CD14-positive monocyte (primary cell): ENCODE measurements around the gene MBOAT7. TPM values are rescaled to one million over a fixed set of nuclear protein-coding genes. Genes with fewer than 3 reads are reported as not detected.
"Not testable (repeated sequence)": the region's sequence is repeated elsewhere in the genome, so short reads cannot be mapped to it uniquely, and the experiment has no call there.

Experiments used
- DNase-seq, 3 donors: peaks; one replicate each; pipeline ENCODE4 v3.0.0-alpha.2; 2011 to 2022
- H2AFZ ChIP-seq: 2 replicates; pipeline ENCODE4 v1.6.0; 2012; ENCODE audit warnings: mild to moderate bottlenecking, low read depth, low read length, inconsistent platforms; ENCODE audit not compliant: insufficient read depth, poor library complexity, severe bottlenecking
- H3K27ac ChIP-seq, 2 donors: 1 replicate in 1 of 2; 2 replicates in 1 of 2; pipeline ENCODE4 v1.5.1; 2012 to 2013; ENCODE audit warnings: low read length in 2 of 2, control low read depth in 1 of 2, inconsistent platforms in 1 of 2, low read depth in 1 of 2, mild to moderate bottlenecking in 1 of 2
- H3K27me3 ChIP-seq, 2 donors: one replicate each; pipeline versions ENCODE4 v1.6.0 to v1.6.1; 2011 to 2013; ENCODE audit warnings: low read length in 2 of 2; ENCODE audit not compliant: control insufficient read depth in 2 of 2, insufficient read depth in 2 of 2
- H3K36me3 ChIP-seq, 2 donors: replicated peaks in 1 of 2; 1 replicate in 1 of 2; 2 replicates in 1 of 2; pipeline versions ENCODE4 v1.5.1 to v1.6.1; 2012 to 2013; ENCODE audit warnings: low read length in 2 of 2, control low read depth in 1 of 2, inconsistent platforms in 1 of 2, mild to moderate bottlenecking in 1 of 2; ENCODE audit not compliant: insufficient read depth in 2 of 2, control insufficient read depth in 1 of 2
- H3K4me1 ChIP-seq, 2 donors: 1 replicate in 1 of 2; 2 replicates in 1 of 2; pipeline versions ENCODE4 v1.5.1 to v1.6.1; 2012 to 2013; ENCODE audit warnings: low read length in 2 of 2, control low read depth in 1 of 2, inconsistent platforms in 1 of 2, mild to moderate bottlenecking in 1 of 2, moderate library complexity in 1 of 2; ENCODE audit not compliant: insufficient read depth in 2 of 2, control insufficient read depth in 1 of 2
- H3K4me2 ChIP-seq: replicated peaks from 2 replicates; pipeline ENCODE3; 2012; ENCODE audit warnings: low read length, moderate library complexity, mild to moderate bottlenecking; ENCODE audit not compliant: poor library complexity, severe bottlenecking; ENCODE audit errors: extremely low read depth
- H3K4me3 ChIP-seq, 3 experiments: fragments of 200-600 bp in 1 of 3; sonication (generic) in 1 of 3; replicated peaks in 1 of 3; 1 replicate in 2 of 3; 2 replicates in 1 of 3; pipeline ENCODE4 v1.5.1; 2011 to 2013; ENCODE audit warnings: low read length in 3 of 3, mild to moderate bottlenecking in 3 of 3, control low read depth in 2 of 3, low read depth in 2 of 3, inconsistent platforms in 1 of 3, moderate library complexity in 1 of 3
- H3K79me2 ChIP-seq: 2 replicates; pipeline ENCODE4 v1.6.0; 2012; ENCODE audit warnings: mild to moderate bottlenecking, control low read depth, inconsistent platforms, low read length, moderate library complexity; ENCODE audit not compliant: insufficient read depth
- H3K9ac ChIP-seq: 2 replicates; pipeline ENCODE4 v1.6.0; 2017; ENCODE audit warnings: low read length, mild to moderate bottlenecking; ENCODE audit not compliant: insufficient read depth, poor library complexity, severe bottlenecking
- H3K9me3 ChIP-seq, 2 donors: replicated peaks in 1 of 2; 1 replicate in 1 of 2; 2 replicates in 1 of 2; pipeline versions ENCODE4 v1.5.1 to v1.6.1; 2012 to 2013; ENCODE audit warnings: low read length in 2 of 2, control low read depth in 1 of 2; ENCODE audit not compliant: control insufficient read depth in 1 of 2, insufficient read depth in 1 of 2
- H4K20me1 ChIP-seq: 2 replicates; pipeline ENCODE4 v1.6.0; 2012; ENCODE audit warnings: mild to moderate bottlenecking, low read length, control low read depth, moderate library complexity; ENCODE audit not compliant: insufficient read depth
- H3K27ac Mint-ChIP-seq, 7 donors: one replicate each; pipeline ENCODE4 v1.8.0; 2020; ENCODE audit warnings: mild to moderate bottlenecking in 7 of 7, mixed read lengths in 7 of 7, moderate library complexity in 6 of 7, inconsistent platforms in 2 of 7
- H3K27me3 Mint-ChIP-seq, 3 donors: one replicate each; pipeline ENCODE4 v1.8.0; 2021 to 2022; ENCODE audit warnings: low read depth in 3 of 3, mild to moderate bottlenecking in 3 of 3, mixed read lengths in 3 of 3, moderate library complexity in 3 of 3, inconsistent platforms in 1 of 3
- H3K36me3 Mint-ChIP-seq, 2 donors: one replicate each; pipeline ENCODE4 v1.8.0; 2020; ENCODE audit warnings: mixed read lengths in 2 of 2, inconsistent platforms in 1 of 2, mild to moderate bottlenecking in 1 of 2
- H3K4me1 Mint-ChIP-seq: one replicate; pipeline ENCODE4 v1.8.0; 2020; ENCODE audit warnings: mild to moderate bottlenecking, mixed read lengths
- H3K4me3 Mint-ChIP-seq, 2 donors: one replicate each; pipeline ENCODE4 v1.8.0; 2020; ENCODE audit warnings: mild to moderate bottlenecking in 2 of 2, mixed read lengths in 2 of 2, moderate library complexity in 1 of 2
- H3K9me3 Mint-ChIP-seq, 7 donors: one replicate each; pipeline ENCODE4 v1.8.0; 2020 to 2022; ENCODE audit warnings: mixed read lengths in 7 of 7, mild to moderate bottlenecking in 6 of 7, moderate library complexity in 6 of 7, inconsistent platforms in 2 of 7
- WGBS: methylation state at CpG from one replicate; pipeline ENCODE4 v1.1.5; 2013; ENCODE audit warnings: missing lambda C conversion rate; ENCODE audit not compliant: insufficient coverage; 5-methylcytosine and 5-hydroxymethylcytosine counted together
- intact Hi-C, 2 donors: fragments of 100-400 bp; cut with micrococcal nuclease; formaldehyde crosslinking; loops; one replicate each; pipeline versions ENCODE4 v1.15.0 to v1.15.1; 2023
- polyA plus RNA-seq, 3 donors: library from polyadenylated mRNA; depleted of rRNA in 1 of 3; unstranded in 2 of 3; stranded (reverse) in 1 of 3; fragments of 300-500 nt in 2 of 3; fragments of >200 nt in 1 of 3; fragmentation: Illumina TruSeq in 2 of 3; gene quantifications; 1 replicate in 2 of 3; 2 replicates in 1 of 3; pipeline ENCODE4 v1.2.3, GENCODE V29; 2012 to 2021
- TF ChIP-seq, protein P1 (sequence below): fragments of 200-600 bp; IDR thresholded peaks from one replicate; pipeline ENCODE4 v1.8.0; 2022; ENCODE audit warnings: antibody characterized with exemption, mild to moderate bottlenecking

Gene MBOAT7
- polyA plus RNA-seq, 3 donors = 84.0 to 115 (median 111) TPM

DNA sequence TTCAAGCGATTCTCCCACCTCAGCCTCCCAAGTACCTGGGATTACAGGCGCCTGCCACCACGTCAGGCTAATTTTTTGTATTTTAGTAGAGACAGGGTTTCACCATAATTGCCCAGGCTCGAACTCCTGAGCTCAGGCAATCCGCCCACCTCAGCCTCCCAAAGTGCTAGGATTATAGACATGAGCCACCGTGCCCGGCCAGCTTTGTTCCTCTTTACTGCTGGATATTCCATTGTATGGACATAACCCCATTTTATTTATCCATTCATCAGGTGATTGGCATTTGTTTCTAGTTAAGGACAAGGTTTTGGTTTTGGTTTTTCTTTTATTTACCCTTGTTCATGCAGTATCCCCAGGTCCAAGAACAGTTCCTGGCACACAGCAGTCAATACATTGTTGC is 7.2 kb upstream of the MBOAT7 start:
- H3K9ac ChIP-seq = no peak overlapping the region
- H2AFZ ChIP-seq = no peak overlapping the region
- peaks cover 39% of the 10 kb centered on the region for H3K79me2 ChIP-seq
- intact Hi-C loops = loop anchor here (10.0 kb wide), 2 partner anchors 248 to 1458 kb away; partner anchors contain the start of genes LENG8 (in 1 of the 2) and U2AF2 (in 1 of the 2)
- Mint-ChIP-seq H3K27ac (no peak overlapping the region), H3K4me1 (peaks cover 26% of the 10 kb centered on the region), H3K27me3 (peaks cover 0 to 1% (median 0%) of the 10 kb centered on the region in 3 donors), H3K4me3 (no peak overlapping the region), H3K9me3 (peaks cover 0 to 4% (median 0%) of the 10 kb centered on the region in 7 donors), H3K36me3 (peaks cover 50 to 60% of the 10 kb centered on the region in 2 donors)
- H3K4me3 ChIP-seq = no peak overlapping the region
- no peaks in the 10 kb centered on the region for H3K9me3 ChIP-seq
- H3K27me3 ChIP-seq = no peaks in the 10 kb centered on the region
- no peak overlapping the region for H3K4me2 ChIP-seq
- peaks cover 27 to 29% of the 10 kb centered on the region in 2 donors for H3K4me1 ChIP-seq
- H3K36me3 ChIP-seq = peaks cover 24 to 49% of the 10 kb centered on the region in 2 donors
- H3K27ac ChIP-seq = no peak overlapping the region
- WGBS = no CpG with 5 or more reads among the region's 7 CpGs
- peak in 1 of 3 donors; percentile 78 for DNase-seq
- TF ChIP-seq, protein P1, sequence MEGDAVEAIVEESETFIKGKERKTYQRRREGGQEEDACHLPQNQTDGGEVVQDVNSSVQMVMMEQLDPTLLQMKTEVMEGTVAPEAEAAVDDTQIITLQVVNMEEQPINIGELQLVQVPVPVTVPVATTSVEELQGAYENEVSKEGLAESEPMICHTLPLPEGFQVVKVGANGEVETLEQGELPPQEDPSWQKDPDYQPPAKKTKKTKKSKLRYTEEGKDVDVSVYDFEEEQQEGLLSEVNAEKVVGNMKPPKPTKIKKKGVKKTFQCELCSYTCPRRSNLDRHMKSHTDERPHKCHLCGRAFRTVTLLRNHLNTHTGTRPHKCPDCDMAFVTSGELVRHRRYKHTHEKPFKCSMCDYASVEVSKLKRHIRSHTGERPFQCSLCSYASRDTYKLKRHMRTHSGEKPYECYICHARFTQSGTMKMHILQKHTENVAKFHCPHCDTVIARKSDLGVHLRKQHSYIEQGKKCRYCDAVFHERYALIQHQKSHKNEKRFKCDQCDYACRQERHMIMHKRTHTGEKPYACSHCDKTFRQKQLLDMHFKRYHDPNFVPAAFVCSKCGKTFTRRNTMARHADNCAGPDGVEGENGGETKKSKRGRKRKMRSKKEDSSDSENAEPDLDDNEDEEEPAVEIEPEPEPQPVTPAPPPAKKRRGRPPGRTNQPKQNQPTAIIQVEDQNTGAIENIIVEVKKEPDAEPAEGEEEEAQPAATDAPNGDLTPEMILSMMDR = no peak
- peaks cover 22% of the 10 kb centered on the region for H4K20me1 ChIP-seq

DNA sequence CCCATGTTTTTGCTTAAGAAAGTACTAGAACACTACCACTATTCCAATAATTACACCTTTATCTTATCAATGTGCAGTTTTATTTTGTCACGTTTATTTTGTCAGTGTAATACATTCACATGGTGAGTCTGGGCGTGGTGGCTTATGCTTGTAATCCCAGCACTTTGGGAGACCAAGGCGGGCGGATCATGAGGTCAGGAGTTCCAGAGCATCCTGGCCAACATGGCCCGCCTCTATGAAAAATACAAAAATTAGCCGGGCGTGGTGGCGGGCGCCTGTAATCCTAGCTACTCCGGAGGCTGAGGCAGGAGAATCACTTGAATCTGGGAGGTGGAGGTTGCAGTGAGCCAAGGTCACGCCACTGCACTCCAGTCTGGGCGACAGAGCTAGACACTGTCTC is 5.1 kb upstream of the MBOAT7 start:
- DNase-seq, H3K27me3 ChIP-seq, H2AFZ ChIP-seq, H3K4me3 ChIP-seq, H3K4me2 ChIP-seq, H3K27ac Mint-ChIP-seq, H3K27ac ChIP-seq, H3K4me3 Mint-ChIP-seq, H3K9me3 Mint-ChIP-seq, H3K9me3 ChIP-seq, H3K9ac ChIP-seq, H3K27me3 Mint-ChIP-seq: not testable (repeated sequence)
- Histone ChIP-seq H3K4me1 (peaks cover 19 to 23% of the 10 kb centered on the region in 2 donors), H3K79me2 (peaks cover 27% of the 10 kb centered on the region), H4K20me1 (peaks cover 18% of the 10 kb centered on the region), H3K36me3 (peaks cover 20 to 45% of the 10 kb centered on the region in 2 donors)
- peaks cover 41 to 54% of the 10 kb centered on the region in 2 donors for H3K36me3 Mint-ChIP-seq
- H3K4me1 Mint-ChIP-seq = peaks cover 23% of the 10 kb centered on the region
- intact Hi-C loops = loop anchor here (10.0 kb wide), 2 partner anchors 250 to 1460 kb away; partner anchors contain the start of genes LENG8 (in 1 of the 2) and U2AF2 (in 1 of the 2)
- WGBS = 98% methylated on average over 4 of the region's 12 CpGs
